Esophagus squamous epithelium (tissue), 5 donors: Measurements from ENCODE around the gene C10orf105. TPM values are rescaled to one million over a fixed set of nuclear protein-coding genes. Genes with fewer than 3 reads are reported as not detected.

Experiments
- DNase-seq: peaks from one replicate; lab custom pipeline; 2025; lab: John Stamatoyannopoulos, UW
- H3K27ac ChIP-seq, 4 donors: fragments of 200-600 bp; sonication (generic); one replicate each; pipeline ENCODE4 v1.5.1; 2016 to 2019; ENCODE audit warnings: mild to moderate bottlenecking in 1 of 4
- H3K27me3 ChIP-seq, 4 donors: fragments of 200-600 bp; sonication (generic); 1 replicate in 3 of 4; 2 replicates in 1 of 4; pipeline versions ENCODE4 v1.5.1 to v1.6.0; 2017 to 2021; ENCODE audit warnings: antibody characterized with exemption in 1 of 4
- H3K36me3 ChIP-seq, 3 donors: fragments of 200-600 bp; sonication (generic); one replicate each; pipeline ENCODE4 v1.5.1; 2016 to 2019
- H3K4me1 ChIP-seq, 3 donors: fragments of 200-600 bp; sonication (generic); one replicate each; pipeline ENCODE4 v1.5.1; 2017 to 2019
- H3K4me3 ChIP-seq, 4 donors: fragments of 200-600 bp; sonication (generic); 1 replicate in 3 of 4; 2 replicates in 1 of 4; pipeline ENCODE4 v1.5.1; 2016 to 2019; ENCODE audit warnings: mild to moderate bottlenecking in 2 of 4, moderate library complexity in 1 of 4
- H3K9me3 ChIP-seq, 3 donors: fragments of 200-600 bp; sonication (generic); one replicate each; pipeline ENCODE4 v1.5.1; 2016 to 2019
- CTCF ChIP-seq, 6 experiments: fragments of 450-650 bp in 4 of 6; fragments of 200-600 bp in 2 of 6; sonication (generic) in 2 of 6; IDR thresholded peaks; one replicate each; pipeline ENCODE4 v1.5.1; 2016 to 2019; ENCODE audit warnings: antibody characterized with exemption in 6 of 6, mild to moderate bottlenecking in 4 of 6, moderate library complexity in 4 of 6
- POLR2A ChIP-seq, 4 donors: fragments of 450-650 bp; IDR thresholded peaks; one replicate each; pipeline ENCODE4 v1.6.1; 2017; ENCODE audit warnings: antibody characterized with exemption in 4 of 4, mild to moderate bottlenecking in 4 of 4, moderate library complexity in 3 of 4
- WGBS, 2 donors: methylation state at CpG; one replicate each; pipeline ENCODE4 v1.1.5; 2018; 5-methylcytosine and 5-hydroxymethylcytosine counted together
- intact Hi-C: fragments of 100-400 bp; cut with DNase I; formaldehyde crosslinking; loops from one replicate; pipeline ENCODE4 v1.15.0; 2022
- total RNA-seq, 4 donors: library from RNA; depleted of rRNA; stranded (reverse); fragments of >200 nt; gene quantifications; one replicate each; pipeline ENCODE4 v1.1.0, GENCODE V29; 2016
- donor health status: DM: yes; HTN: yes; CAD: no.

The C10orf105 gene
- total RNA-seq, 4 donors from 2014 or later: under 0.01 to 0.15 TPM; not detected in 2

DNA sequence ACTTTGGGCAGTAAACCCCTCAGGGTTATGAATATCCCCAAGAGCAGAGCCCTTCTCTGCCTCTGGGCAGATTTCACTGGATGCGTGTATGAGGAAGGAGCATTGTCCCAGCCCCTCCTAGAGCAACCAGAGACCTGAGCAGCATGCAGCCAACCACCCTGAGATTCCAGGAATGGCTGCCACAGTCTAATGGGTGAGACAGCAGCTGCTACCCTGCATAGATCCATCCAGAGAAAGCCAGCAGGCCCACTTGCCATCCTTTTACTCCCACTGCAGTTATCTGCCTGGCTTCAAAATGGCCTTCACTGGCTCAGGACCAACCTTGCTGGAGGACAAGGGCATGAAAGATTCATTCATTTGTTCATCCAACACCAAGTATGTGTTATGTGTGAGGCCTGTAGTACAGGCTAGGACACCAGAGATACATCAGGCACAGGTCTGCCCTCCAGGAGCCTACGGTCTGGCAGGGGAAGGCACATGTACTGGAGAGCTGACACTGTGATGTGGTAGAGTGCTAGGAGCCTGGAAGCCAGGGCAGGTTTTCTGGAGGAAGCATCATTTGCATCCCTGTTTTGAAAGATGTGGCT, 26.2 kb upstream of the C10orf105 start:
- Histone ChIP-seq H3K27me3 (no peaks in the 10 kb centered on the region), H3K4me3 (no peak overlapping the region), H3K27ac (peak overlapping the region; percentile 72 to 91 (median 86)), H3K36me3 (peaks cover 4 to 12% (median 7%) of the 10 kb centered on the region in 3 donors), H3K4me1 (peaks cover 42 to 100% (median 66%) of the 10 kb centered on the region in 3 donors), H3K9me3 (no peaks in the 10 kb centered on the region)
- TF ChIP-seq POLR2A (IDR thresholded peaks at IDR 0.05) (no peak), CTCF (IDR thresholded peaks at IDR 0.05) (no peak)
- WGBS, 2 donors: 72 to 100% methylated on average over 1 to 2 of the region's 2 CpGs
- intact Hi-C loops: no loop called here
- no peak for DNase-seq

DNA sequence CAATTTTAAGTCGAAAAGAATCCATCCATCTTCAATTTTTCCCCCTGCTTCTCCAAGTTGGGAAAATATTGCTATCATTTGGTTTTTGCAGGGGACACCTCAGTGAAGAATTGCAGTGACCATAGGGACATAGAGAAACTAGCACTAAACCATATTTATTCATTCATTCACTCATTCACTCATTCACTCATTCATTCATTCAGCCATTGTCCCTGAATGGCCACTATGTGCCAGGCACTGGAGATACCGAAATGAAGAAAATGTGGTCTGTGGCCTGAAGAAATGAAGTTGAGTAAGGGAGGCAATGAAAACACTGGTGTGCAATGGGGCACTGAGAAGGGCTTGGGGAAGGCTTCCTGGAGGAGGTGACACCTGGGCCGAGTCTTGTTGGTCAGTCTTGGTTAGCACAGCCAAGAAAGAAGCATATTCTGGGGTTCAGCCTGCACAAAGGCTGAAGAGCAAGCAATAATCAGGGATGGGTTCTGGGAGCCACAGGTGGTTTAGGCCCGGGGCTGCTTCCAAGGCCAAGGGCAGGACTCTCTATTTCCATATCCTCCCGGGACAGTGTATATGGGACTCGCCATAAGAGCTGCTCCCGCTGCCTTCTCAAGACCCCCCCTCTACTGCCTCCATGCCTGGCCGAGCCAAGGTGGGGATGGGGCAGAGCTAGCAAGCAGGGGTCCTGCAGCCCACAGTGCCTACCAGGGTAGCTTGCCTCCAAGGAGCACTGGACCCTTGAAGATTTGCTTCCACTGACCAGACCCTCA, 25.5 kb upstream of the C10orf105 start:
- Histone ChIP-seq H3K4me3 (no peak overlapping the region), H3K9me3 (no peaks in the 10 kb centered on the region), H3K27me3 (no peaks in the 10 kb centered on the region), H3K27ac (peak overlapping the region in 3 of 4 donors; percentile 85 to 91 (median 88)), H3K36me3 (peaks cover 0 to 6% (median under 1%) of the 10 kb centered on the region in 3 donors), H3K4me1 (peaks cover 49 to 100% (median 69%) of the 10 kb centered on the region in 3 donors)
- DNase-seq: no peak
- whole genome bisulfite sequencing, 2 donors: 84 to 88% methylated on average over 4 to 6 of the region's 8 CpGs
- TF ChIP-seq CTCF (IDR thresholded peaks at IDR 0.05) (no peak), POLR2A (IDR thresholded peaks at IDR 0.05) (no peak)
- intact Hi-C loops: no loop called here

DNA sequence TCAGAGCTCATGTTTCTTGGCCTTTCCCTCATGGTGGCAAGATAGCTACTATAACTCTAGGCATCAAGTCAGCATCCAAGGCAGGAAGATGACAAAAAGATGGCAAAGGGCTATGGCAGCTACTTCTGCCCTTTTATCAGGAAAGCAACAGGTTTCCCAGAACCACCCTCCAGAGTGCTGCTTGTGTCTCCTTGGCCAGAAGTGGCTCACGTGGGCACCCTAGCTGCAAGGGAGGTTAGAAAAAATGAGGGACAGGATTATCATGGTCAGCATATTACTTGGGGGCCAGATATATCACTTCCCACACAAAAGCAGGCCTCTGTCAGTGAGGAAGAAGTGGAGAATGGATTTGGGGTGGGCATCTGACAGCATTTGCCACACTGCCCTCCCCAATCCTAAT, 24.3 kb upstream of the C10orf105 start:
- no peaks in the 10 kb centered on the region for H3K27me3 ChIP-seq
- DNase-seq: no peak
- TF ChIP-seq CTCF (IDR thresholded peaks at IDR 0.05) (no peak), POLR2A (IDR thresholded peaks at IDR 0.05) (no peak)
- intact Hi-C loops: no loop called here
- WGBS, 2 donors: 67 to 100% methylated on average over 1 of the region's 1 CpG
- H3K36me3 ChIP-seq: no peaks in the 10 kb centered on the region
- no peak overlapping the region for H3K27ac ChIP-seq
- H3K4me1 ChIP-seq: peaks cover 50 to 100% (median 68%) of the 10 kb centered on the region in 3 donors
- H3K9me3 ChIP-seq: no peaks in the 10 kb centered on the region
- H3K4me3 ChIP-seq: no peak overlapping the region

GRCh38 chr10:71743089-71743838, 23.7 kb upstream of the C10orf105 start:
- Histone ChIP-seq H3K9me3 (no peaks in the 10 kb centered on the region), H3K4me1 (peaks cover 45 to 100% (median 65%) of the 10 kb centered on the region in 3 donors), H3K36me3 (no peaks in the 10 kb centered on the region), H3K4me3 (no peak overlapping the region), H3K27ac (peak overlapping the region in 2 of 4 donors; percentile 19 to 39), H3K27me3 (no peaks in the 10 kb centered on the region)
- no peak for TF ChIP-seq POLR2A (IDR thresholded peaks at IDR 0.05)
- no peak for TF ChIP-seq CTCF (IDR thresholded peaks at IDR 0.05)
- 61 to 84% methylated on average over 4 of the region's 4 CpGs for WGBS, 2 donors
- DNase-seq: no peak
- intact Hi-C loops: no loop called here
